Measurements from ENCODE around the gene ACTRT2. TPM values are rescaled to one million over a fixed set of nuclear protein-coding genes. Genes with fewer than 3 reads are reported as not detected.

ACTRT2 gene
- total and polyA plus RNA-seq, 2 of the 8 experiments (the other 6 are each of a cell fraction or from before 2014, with no cell fraction given): not detected

GRCh38 chr1:3015269-3015635, 6.0 kb upstream of the ACTRT2 start:
- no peak overlapping the region for H3K4me2 ChIP-seq (ENCODE audit: insufficient read depth in 1 of 2, low read depth in 2 of 2, low read length in 2 of 2)
- peaks cover 44 to 88% of the 10 kb centered on the region in 2 experiments for H3K9me3 ChIP-seq (ENCODE audit: insufficient read depth in 2 of 2, low read depth in 1 of 2, low read length in 1 of 2)
- H3K18ac ChIP-seq (ENCODE audit: extremely low read depth, low read length): no peak overlapping the region
- WGBS, 2 experiments (ENCODE audit: extremely low coverage in 1 of 2, insufficient coverage in 1 of 2, insufficient read length in 1 of 2, insufficient replicate concordance in 2 of 2, low coverage in 1 of 2, low lambda C conversion rate in 2 of 2, missing lambda C conversion rate in 1 of 2): 92% methylated on average over 10 of the region's 10 CpGs; no CpG with 5 or more reads in 1 of the 2 experiments
- H2BK12ac ChIP-seq (ENCODE audit: low read depth, low read length): no peak overlapping the region
- H3K23ac ChIP-seq (ENCODE audit: insufficient read length): no peak overlapping the region
- no peak overlapping the region for H2AK5ac ChIP-seq (ENCODE audit: low read depth, low read length)
- DNase-seq (ENCODE audit: low read depth in 1 of 2, low spot score in 2 of 2): no peak
- FAIRE-seq: no peak
- H4K20me1 ChIP-seq (replicated peaks in 1 of 2; ENCODE audit: control insufficient read depth in 1 of 2, insufficient read depth in 2 of 2, low read length in 2 of 2): no peaks in the 10 kb centered on the region
- no peaks in the 10 kb centered on the region for H3K23me2 ChIP-seq (ENCODE audit: low read depth, low read length)
- no peak overlapping the region for H4K8ac ChIP-seq (ENCODE audit: extremely low read depth, insufficient read depth, low read length)
- H3K4me1 ChIP-seq (replicated peaks in 1 of 4; ENCODE audit: control insufficient read depth in 3 of 4, insufficient read depth in 4 of 4, low read length in 3 of 4): peaks cover 0 to 5% (median 0%) of the 10 kb centered on the region in 4 experiments; a peak in 1 of 7 replicates
- CTCF ChIA-PET (ENCODE audit: partially characterized antibody): no interaction called here
- POLR2A ChIA-PET (ENCODE audit: partially characterized antibody): no interaction called here
- no peaks in the 10 kb centered on the region for H3K79me2 ChIP-seq (ENCODE audit: control insufficient read depth in 1 of 2, insufficient read depth in 2 of 2, low read length in 2 of 2)
- no peak overlapping the region for H2BK120ac ChIP-seq (replicated peaks; ENCODE audit: low read depth, low read length)
- H3K79me1 ChIP-seq (ENCODE audit: low read depth, low read length): no peaks in the 10 kb centered on the region
- H3K9ac ChIP-seq (replicated peaks in 1 of 4; ENCODE audit: extremely low read depth in 1 of 4, low read depth in 3 of 4, low read length in 3 of 4): no peak overlapping the region
- no peak overlapping the region for H2BK20ac ChIP-seq (ENCODE audit: low read length)
- no peak overlapping the region for H2BK5ac ChIP-seq (ENCODE audit: low read depth, low read length)
- H3K56ac ChIP-seq (replicated peaks; ENCODE audit: insufficient read length, low read depth, low read length): no peak overlapping the region
- no peak overlapping the region for H4K5ac ChIP-seq (ENCODE audit: insufficient read length, low read depth, low read length)
- no peak overlapping the region for H4K91ac ChIP-seq (replicated peaks; ENCODE audit: insufficient read length, low read length)
- H3K27me3 ChIP-seq (replicated peaks in 1 of 4; ENCODE audit: control insufficient read depth in 3 of 4, extremely low read depth in 1 of 4, insufficient read depth in 3 of 4, low read length in 3 of 4): peaks cover 0 to 4% (median 0%) of the 10 kb centered on the region in 4 experiments; a peak in 3 of 7 replicates
- no peak overlapping the region for H2AFZ ChIP-seq (ENCODE audit: low read length)
- H3K4ac ChIP-seq (replicated peaks; ENCODE audit: insufficient read length, low read depth, low read length): no peak overlapping the region
- H3K27ac ChIP-seq (ENCODE audit: low read depth, low read length): no peak overlapping the region
- H3K4me3 ChIP-seq (ENCODE audit: extremely low read depth in 1 of 4, insufficient read depth in 2 of 4, low read depth in 3 of 4, low read length in 4 of 4): no peak overlapping the region
- no peak overlapping the region for H2BK15ac ChIP-seq (ENCODE audit: low read length)
- no peaks in the 10 kb centered on the region for H3K36me3 ChIP-seq (ENCODE audit: control insufficient read depth in 2 of 4, insufficient read depth in 4 of 4, low read length in 3 of 4)
- no peak overlapping the region for H3K14ac ChIP-seq (ENCODE audit: insufficient read length)
- TF ChIP-seq SUZ12 (IDR thresholded peaks at IDR 0.05; ENCODE audit: low read length) (no peak), PHF8 (conservative IDR thresholded peaks at IDR 0.05; ENCODE audit: low read depth, low read length) (no peak), GTF2F1 (IDR thresholded peaks at IDR 0.05; ENCODE audit: borderline replicate concordance, low read depth, low read length) (no peak), SIN3A (conservative IDR thresholded peaks at IDR 0.05 in 1 of 2, IDR thresholded peaks at IDR 0.05 in 1 of 2; ENCODE audit: low read depth in 1 of 2, low read length in 2 of 2) (no peak), MAFK (IDR thresholded peaks at IDR 0.05; ENCODE audit: low read depth, low read length) (no peak), RBBP5 (IDR thresholded peaks at IDR 0.05; ENCODE audit: borderline replicate concordance, low read depth, low read length) (no peak), POU5F1 (IDR thresholded peaks at IDR 0.05; ENCODE audit: low read depth, low read length) (no peak), MAX (IDR thresholded peaks at IDR 0.05) (no peak), KDM1A (IDR thresholded peaks at IDR 0.05; ENCODE audit: borderline replicate concordance, low read length) (no peak)

All from H1 (cell line).